GM21360 (cell line): ENCODE results near the gene LIG3.
"Not testable (repeated sequence)": the region's sequence is repeated elsewhere in the genome, so short reads cannot be mapped to it uniquely, and the experiment has no call there.

Experiments used
- ATAC-seq: cut with Tn5 transposase; IDR thresholded peaks from one replicate; pipeline ENCODE4 v1.9.1; 2021; ENCODE audit warnings: mild to moderate bottlenecking, moderate library complexity; ENCODE audit not compliant: unreplicated experiment

The LIG3 gene

GRCh38 chr17:34998205-34998604 lies 17.9 kb downstream of the LIG3 start:
- no peak for ATAC-seq

- ATAC-seq: no peak
Observed at GRCh38 chr17:34999456-34999855, 19.1 kb downstream of the LIG3 start.

GRCh38 chr17:35000965-35001364 lies 20.7 kb downstream of the LIG3 start:
- ATAC-seq: not testable (repeated sequence)

DNA sequence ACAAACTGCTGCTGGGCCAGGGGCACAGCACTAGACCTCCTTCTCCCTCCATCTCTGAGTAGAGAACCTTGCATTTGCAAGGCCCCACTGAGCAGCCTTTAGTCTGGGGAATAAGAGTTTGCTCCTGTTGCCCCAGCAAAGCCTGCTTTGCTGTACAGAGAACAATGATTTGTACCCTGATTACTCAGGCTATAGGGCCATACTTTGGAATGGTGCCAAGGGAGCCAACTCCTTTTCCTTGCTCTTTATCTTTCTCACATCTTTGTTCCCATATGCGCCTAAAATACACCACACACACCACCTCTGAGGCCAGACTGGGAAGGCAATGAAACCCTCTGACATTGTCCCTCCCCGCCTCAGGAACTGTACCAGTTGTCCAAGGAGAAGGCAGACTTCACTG lies 21.2 kb downstream of the LIG3 start:
- no peak for ATAC-seq

- ATAC-seq: no peak
Observed at GRCh38 chr17:35002876-35003551, 22.7 kb downstream of the LIG3 start.

GRCh38 chr17:35003778-35004177 lies 23.5 kb downstream of the LIG3 start:
- ATAC-seq: no peak

GRCh38 chr17:35006345-35006744 lies 26.0 kb downstream of the LIG3 start:
- no peak for ATAC-seq

DNA sequence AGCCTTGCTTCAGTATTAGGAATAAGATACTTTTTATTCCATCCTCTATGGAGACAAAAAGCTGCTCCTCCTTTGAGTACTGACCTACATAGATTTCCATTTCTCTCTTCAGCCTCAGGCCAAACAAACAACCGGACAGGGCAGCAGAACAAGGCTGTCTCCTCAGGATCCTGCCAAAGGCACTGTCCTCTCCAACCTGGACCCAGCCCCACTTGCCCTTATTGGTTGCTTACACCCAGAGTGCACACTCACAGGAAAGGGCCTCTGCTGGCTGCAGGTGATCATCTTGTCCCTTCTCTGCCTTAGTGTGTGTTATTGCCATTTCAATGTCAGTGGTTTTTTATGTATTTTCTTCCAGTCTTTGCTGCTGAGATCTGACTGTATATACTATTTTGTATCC lies 26.6 kb downstream of the LIG3 start:
- no peak for ATAC-seq

DNA sequence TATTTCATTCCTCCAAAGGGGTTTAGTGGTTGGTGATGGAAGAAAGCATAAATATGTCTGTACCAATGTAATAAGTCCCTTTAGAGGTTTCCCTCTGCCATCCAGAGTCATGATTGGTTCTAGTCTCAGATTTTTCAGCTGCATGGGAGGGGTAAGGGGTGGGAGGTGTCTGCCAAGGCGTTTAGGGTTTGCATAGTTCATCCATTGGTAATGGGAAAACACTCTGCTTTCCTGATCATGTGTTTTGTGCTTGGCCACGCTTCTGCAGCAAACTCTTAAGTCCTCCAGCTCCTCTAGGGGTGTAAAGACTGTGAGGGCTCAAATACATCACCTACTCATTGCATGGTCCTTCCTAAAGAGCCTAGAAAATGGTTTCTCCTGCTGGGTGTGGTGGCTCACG lies 29.8 kb downstream of the LIG3 start:
- no peak for ATAC-seq

DNA sequence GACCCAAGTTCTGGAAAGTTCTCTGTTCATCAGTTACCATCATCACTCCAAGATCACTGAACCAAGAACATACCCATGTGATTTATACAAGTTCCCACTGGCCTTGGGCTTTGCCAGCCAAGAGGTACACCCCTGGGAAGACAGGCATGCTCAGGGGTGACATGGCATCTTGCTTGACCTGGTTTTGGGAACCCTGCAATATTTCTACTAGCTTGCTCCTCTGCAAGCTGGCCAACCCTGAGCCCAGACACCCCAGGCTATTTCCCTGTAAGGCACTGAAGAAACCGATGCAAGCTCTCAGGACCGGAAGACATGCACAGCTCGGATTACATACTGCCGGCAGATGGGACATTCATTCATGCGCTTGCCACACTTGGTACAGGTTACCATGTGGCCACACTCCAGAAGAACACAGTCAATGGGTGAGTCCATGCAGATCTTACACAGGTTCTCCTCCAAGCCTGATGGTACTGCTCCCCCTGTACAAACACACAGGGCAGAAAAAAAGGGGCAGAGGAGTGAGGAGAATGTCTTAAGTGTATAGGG lies 31.4 kb downstream of the LIG3 start:
- no peak for ATAC-seq

DNA sequence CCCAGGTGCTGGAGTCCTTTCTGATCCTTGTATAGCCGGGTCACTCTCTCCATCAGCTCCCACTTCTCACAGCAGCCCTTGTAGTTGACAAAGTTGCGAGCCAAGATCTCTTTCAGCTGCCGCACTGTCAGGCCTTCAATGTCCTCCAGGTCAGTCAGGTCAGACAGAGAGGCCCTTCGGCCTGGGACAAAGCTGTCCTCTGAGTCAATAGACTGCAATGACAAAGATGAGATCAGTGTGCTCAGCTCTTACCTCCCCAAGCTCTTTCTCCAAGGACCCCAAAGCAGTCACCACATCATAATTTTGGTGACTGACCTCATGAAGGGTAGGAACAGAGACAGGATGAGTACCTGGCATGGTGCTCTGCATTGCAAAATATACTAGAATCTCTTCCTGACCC lies 36.1 kb downstream of the LIG3 start:
- ATAC-seq: no peak

- no peak for ATAC-seq
Observed at GRCh38 chr17:35017021-35017420, 36.7 kb downstream of the LIG3 start.

DNA sequence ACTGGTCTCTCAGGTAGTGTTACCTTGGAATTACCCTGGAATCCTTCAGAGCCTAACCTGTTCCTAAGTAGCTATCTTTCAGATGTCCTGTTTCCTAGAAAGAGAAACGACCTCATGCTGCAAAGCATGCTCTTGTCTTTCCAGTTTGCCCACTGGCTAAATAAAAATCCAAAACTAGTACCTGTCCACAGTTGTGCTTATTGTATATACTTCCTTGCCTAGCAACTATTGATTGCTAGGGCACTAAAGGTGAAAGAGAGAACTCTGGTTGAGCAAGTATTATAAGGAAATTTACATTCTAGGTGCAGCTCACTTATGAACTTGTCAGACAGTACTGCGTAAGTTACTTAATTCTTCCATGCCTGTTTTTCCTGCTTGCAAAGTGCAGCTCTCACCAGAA lies 38.5 kb downstream of the LIG3 start:
- no peak for ATAC-seq

DNA sequence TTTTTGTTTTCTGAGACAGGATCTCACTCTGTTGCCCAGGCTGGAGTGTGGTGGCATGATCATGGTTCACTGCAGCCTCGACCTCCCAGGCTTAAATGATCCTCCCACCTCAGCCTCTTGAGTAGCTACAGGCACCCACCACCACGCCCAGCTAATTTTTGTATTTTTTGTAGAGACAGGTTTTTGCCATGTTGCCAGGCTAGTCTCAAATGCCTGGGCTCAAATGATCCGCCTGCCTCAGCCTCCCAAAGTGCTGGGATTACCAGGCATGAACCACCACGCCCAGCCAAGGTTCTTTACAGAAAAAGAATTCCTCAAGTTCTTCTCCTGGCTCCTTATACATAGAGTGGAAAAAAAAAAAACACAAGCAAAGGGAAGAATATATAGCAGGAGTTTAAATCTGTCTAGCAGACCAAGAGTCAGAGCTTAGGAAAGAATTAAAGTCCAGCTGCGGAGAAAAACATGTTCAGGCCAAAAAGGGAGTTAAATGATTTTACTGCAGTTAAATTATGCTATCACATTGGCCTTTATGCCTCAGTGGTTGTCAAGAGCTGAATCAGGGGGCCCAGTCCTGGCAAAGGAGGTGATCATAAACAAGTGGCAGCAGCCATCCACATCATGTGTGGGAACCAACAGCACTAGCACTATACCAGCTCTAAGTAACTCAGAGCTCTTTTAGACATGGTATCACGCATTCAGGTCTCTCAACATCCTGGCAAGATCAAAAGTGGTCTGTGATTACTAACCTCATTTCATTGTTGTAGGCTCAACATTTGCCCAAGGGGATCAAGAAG lies 39.3 kb downstream of the LIG3 start:
- ATAC-seq: no peak

DNA sequence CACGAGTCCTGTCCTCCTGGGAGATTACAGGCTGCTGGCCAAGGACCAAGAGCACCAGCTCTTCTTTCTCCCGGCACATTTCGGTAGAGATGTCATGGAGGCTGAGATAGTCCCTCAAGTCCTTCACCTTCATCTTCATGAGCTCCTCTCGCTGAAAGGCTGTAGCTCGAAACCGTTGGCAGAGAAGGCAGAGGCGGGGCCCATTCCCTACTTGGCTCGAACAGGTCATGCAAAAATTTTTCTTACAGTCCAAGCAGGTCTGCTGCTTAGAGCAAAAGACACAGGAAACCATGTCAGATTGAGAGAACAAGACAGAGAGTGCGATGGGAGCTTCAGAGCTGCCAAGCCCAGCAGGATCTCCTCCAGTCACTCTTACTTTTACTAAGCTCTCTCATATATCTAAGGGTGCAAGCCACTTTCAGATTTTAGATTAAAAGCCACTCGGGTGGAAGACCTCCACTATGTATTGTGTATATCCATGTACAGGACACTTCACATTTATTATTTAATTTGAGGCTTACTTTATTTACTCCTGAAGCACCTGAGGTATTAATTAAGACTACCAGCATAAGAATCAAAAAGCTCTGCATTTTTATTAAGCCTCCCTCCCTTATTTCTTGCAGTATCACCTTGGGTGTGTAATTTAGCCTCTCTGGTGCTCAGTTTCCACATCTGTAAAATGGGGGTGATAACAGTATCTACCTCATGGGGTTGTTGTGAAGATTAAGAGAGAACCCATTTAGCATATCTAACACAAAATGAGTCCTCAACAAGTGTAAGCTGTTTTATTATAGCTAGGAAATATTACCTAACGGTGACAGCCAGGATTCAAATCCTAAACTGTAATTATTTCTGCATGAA lies 41.4 kb downstream of the LIG3 start:
- ATAC-seq: no peak

- no peak for ATAC-seq
Observed at GRCh38 chr17:35022536-35023063, 42.3 kb downstream of the LIG3 start.

DNA sequence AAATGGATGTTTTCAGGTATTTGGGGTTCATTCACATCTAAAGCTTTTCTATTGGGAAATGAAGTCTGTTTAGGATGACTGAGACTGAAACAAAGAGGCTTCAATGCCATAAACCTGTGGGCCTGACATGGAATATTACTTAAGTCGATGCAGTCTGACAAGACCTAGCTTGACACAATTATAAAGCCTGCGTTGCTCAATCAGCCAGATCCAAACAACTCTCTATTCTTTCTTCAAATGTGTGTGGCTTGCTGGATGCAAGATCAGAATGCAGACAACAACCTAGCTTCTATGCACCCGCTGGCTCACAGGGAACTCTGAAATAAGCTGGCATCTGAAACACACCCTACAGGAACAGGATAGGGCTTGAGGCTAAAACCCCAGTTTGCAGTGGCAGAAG lies 43.2 kb downstream of the LIG3 start:
- no peak for ATAC-seq

DNA sequence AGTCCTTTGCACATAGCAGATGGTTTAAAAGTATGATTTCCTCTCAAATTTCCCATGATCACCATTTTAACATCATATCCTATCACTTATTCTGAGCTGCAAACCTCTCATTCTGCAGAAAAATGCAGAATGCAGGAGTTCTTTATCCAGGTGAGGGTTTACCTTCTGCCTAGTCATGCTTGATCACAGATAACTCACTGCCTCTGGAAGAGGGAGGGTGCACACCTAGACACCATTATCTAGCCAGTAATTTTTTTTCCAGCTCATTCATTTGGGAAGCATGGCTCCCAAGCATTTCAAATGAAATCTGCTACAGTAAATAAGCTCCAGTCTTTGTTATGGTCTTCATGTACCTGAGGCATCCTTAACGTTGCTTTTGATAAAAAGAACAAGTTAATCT lies 45.2 kb downstream of the LIG3 start:
- no peak for ATAC-seq

GRCh38 chr17:35028097-35028496 lies 47.8 kb downstream of the LIG3 start:
- not testable (repeated sequence) for ATAC-seq

DNA sequence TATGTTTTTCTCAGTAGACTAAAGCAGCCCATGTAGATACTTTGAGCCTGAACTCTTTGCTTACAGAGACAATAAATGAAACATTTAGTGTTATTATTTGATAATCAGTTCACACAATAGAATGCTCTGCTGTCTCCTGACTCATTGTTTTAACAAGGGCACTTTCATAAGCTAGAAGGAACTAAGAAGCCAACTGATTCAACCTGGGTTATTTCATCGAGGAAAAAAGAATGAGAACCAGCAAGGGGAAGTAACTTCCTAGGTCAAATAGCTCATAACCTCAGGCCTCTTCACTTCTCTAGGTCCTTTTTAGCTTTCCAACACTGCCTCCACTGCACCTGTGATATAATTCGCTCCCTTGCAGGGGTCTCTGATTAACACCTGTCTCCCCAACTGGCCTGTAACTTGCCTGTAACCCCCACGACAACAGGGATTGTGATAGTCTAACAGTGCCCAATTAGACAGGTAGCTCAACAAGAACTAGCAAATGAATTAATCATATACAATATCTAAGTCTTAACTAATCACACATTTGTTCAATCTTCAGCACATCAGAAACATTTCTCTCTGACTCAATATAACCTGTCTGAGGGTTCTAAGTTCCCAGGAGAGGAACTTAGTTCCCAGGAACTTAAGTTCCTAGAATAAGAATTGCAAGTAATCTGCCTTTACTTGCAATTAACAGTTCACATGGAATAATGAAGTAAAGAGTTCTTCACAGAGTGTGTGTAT lies 48.4 kb downstream of the LIG3 start:
- no peak for ATAC-seq
